WERI-Rb-1 (cell line): ENCODE data around the gene MARK4.
"Not testable (repeated sequence)": the region's sequence is repeated elsewhere in the genome, so short reads cannot be mapped to it uniquely, and the experiment has no call there.

Experiments used
- DNase-seq: peaks from one replicate; pipeline ENCODE4 v3.0.0-alpha.2; 2020
- H3K27ac ChIP-seq: fragments of 250-450 bp; sonication (Bioruptor Pico); 2 replicates; pipeline ENCODE4 v1.5.1; 2020; ENCODE audit warnings: mild to moderate bottlenecking, moderate library complexity
- H3K27me3 ChIP-seq: fragments of 250-450 bp; sonication (Bioruptor Pico); 2 replicates; pipeline ENCODE4 v1.5.1; 2021; ENCODE audit warnings: mild to moderate bottlenecking, low read depth, moderate library complexity; ENCODE audit not compliant: insufficient read depth, severe bottlenecking
- H3K36me3 ChIP-seq: fragments of 250-450 bp; sonication (Bioruptor Pico); 2 replicates; pipeline ENCODE4 v1.5.1; 2020; ENCODE audit warnings: mild to moderate bottlenecking, moderate library complexity
- H3K4me3 ChIP-seq: 2 replicates; pipeline ENCODE4 v1.5.1; 2011; ENCODE audit warnings: low read depth, mild to moderate bottlenecking, control low read depth, low read length
- H3K9me3 ChIP-seq: fragments of 250-450 bp; sonication (Bioruptor Pico); 2 replicates; pipeline ENCODE4 v1.5.1; 2021; ENCODE audit warnings: mild to moderate bottlenecking, moderate library complexity; ENCODE audit not compliant: severe bottlenecking
- CTCF ChIP-seq: IDR thresholded peaks from 2 replicates; pipeline ENCODE4 v1.5.1; 2011; ENCODE audit warnings: low read depth, mild to moderate bottlenecking, control low read depth, inconsistent platforms, low read length

MARK4 gene

GRCh38 chr19:45305007-45305406 is 53.9 kb downstream of the MARK4 start:
- Histone ChIP-seq H3K27ac (no peak overlapping the region), H3K9me3 (peaks cover 7% of the 10 kb centered on the region), H3K36me3 (peaks cover 4% of the 10 kb centered on the region), H3K27me3 (no peaks in the 10 kb centered on the region), H3K4me3 (no peak overlapping the region)
- TF ChIP-seq CTCF: no peak
- no peak for DNase-seq

GRCh38 chr19:45305421-45305820 is 54.4 kb downstream of the MARK4 start:
- TF ChIP-seq CTCF: no peak
- no peaks in the 10 kb centered on the region for H3K27me3 ChIP-seq
- H3K4me3 ChIP-seq: no peak overlapping the region
- peaks cover 7% of the 10 kb centered on the region for H3K9me3 ChIP-seq
- no peak for DNase-seq
- no peak overlapping the region for H3K27ac ChIP-seq
- peaks cover 4% of the 10 kb centered on the region for H3K36me3 ChIP-seq

- H3K4me3 ChIP-seq: no peak overlapping the region
- no peak for TF ChIP-seq CTCF
Measured at GRCh38 chr19:45306040-45306439, 55.0 kb downstream of the MARK4 start.

GRCh38 chr19:45306518-45307027 is 55.5 kb downstream of the MARK4 start:
- H3K27ac ChIP-seq: no peak overlapping the region
- no peak for TF ChIP-seq CTCF
- H3K36me3 ChIP-seq: no peaks in the 10 kb centered on the region; the same call in 1 of the 2 replicates
- DNase-seq: no peak
- peaks cover 7% of the 10 kb centered on the region for H3K9me3 ChIP-seq
- no peaks in the 10 kb centered on the region for H3K27me3 ChIP-seq
- no peak overlapping the region for H3K4me3 ChIP-seq

More at GRCh38 chr19:45306040-45306439, 55.0 kb downstream of the MARK4 start:
- H3K9me3 ChIP-seq: peaks cover 7% of the 10 kb centered on the region
- H3K36me3 ChIP-seq: no peaks in the 10 kb centered on the region; the same call in 1 of the 2 replicates
- H3K27me3 ChIP-seq: no peaks in the 10 kb centered on the region
- H3K27ac ChIP-seq: no peak overlapping the region
- no peak for DNase-seq

- no peaks in the 10 kb centered on the region for H3K36me3 ChIP-seq
Measured at GRCh38 chr19:45307361-45307760, 56.3 kb downstream of the MARK4 start.

GRCh38 chr19:45309322-45309721 is 58.3 kb downstream of the MARK4 start:
- H3K27me3 ChIP-seq, H3K9me3 ChIP-seq, DNase-seq, H3K27ac ChIP-seq, H3K36me3 ChIP-seq, H3K4me3 ChIP-seq: not testable (repeated sequence)

More at GRCh38 chr19:45307361-45307760, 56.3 kb downstream of the MARK4 start:
- DNase-seq: no peak
- peaks cover 7% of the 10 kb centered on the region for H3K9me3 ChIP-seq
- no peak for TF ChIP-seq CTCF
- no peak overlapping the region for H3K27ac ChIP-seq
- no peaks in the 10 kb centered on the region for H3K27me3 ChIP-seq
- H3K4me3 ChIP-seq: no peak overlapping the region
